SHP77 (cell line): ENCODE measurements around the gene LRP3.
"Not testable (repeated sequence)": the region's sequence is repeated elsewhere in the genome, so short reads cannot be mapped to it uniquely, and the experiment has no call there.

Experiments
- DNase-seq, 2 experiments: peaks; one replicate each; lab custom pipeline; 2025; lab: John Stamatoyannopoulos, UW

The LRP3 gene

GRCh38 chr19:33202546-33203507 is 8.7 kb downstream of the LRP3 start:
- DNase-seq: no peak

GRCh38 chr19:33203529-33203928 is 9.4 kb downstream of the LRP3 start:
- no peak for DNase-seq

- no peak for DNase-seq
Measured at GRCh38 chr19:33204136-33204973, 10.2 kb downstream of the LRP3 start.

GRCh38 chr19:33205110-33205509 is 11.0 kb downstream of the LRP3 start:
- DNase-seq: no peak

- no peak for DNase-seq
Measured at GRCh38 chr19:33205531-33206260, 11.6 kb downstream of the LRP3 start.

GRCh38 chr19:33206261-33207039 is 12.3 kb downstream of the LRP3 start:
- no peak for DNase-seq

- DNase-seq: no peak
Measured at GRCh38 chr19:33207040-33207620, 13.0 kb downstream of the LRP3 start.

GRCh38 chr19:33207903-33208302 is 13.8 kb downstream of the LRP3 start:
- DNase-seq: no peak

GRCh38 chr19:33208371-33208895 is 14.3 kb downstream of the LRP3 start:
- no peak for DNase-seq

- no peak for DNase-seq
Measured at GRCh38 chr19:33208904-33209849, 15.0 kb downstream of the LRP3 start.

- DNase-seq: not testable (repeated sequence)
Measured at GRCh38 chr19:33209850-33210230, 15.7 kb downstream of the LRP3 start.

- no peak for DNase-seq
Measured at GRCh38 chr19:33210266-33210940, 16.3 kb downstream of the LRP3 start.

GRCh38 chr19:33211794-33212435 is 17.8 kb downstream of the LRP3 start:
- DNase-seq: no peak

- no peak for DNase-seq
Measured at GRCh38 chr19:33212436-33213172, 18.5 kb downstream of the LRP3 start.

- peak; percentile 44 to 67 for DNase-seq
Measured at GRCh38 chr19:33214596-33214995, 20.5 kb downstream of the LRP3 start.

- no peak for DNase-seq
Measured at GRCh38 chr19:33215438-33216197, 21.5 kb downstream of the LRP3 start.
